ENCODE measurements around the gene TTF2.

TTF2 gene

GRCh38 chr1:117033772-117034171 is 26.4 kb upstream of the TTF2 start:
- H3K36me3 Mint-ChIP-seq = no peaks in the 10 kb centered on the region
- H3K4me3 Mint-ChIP-seq = no peak overlapping the region
- H3K27ac Mint-ChIP-seq = no peak overlapping the region
- no peak for ATAC-seq
- H3K9me3 Mint-ChIP-seq = no peaks in the 10 kb centered on the region
- no peaks in the 10 kb centered on the region for H3K27me3 Mint-ChIP-seq
- H3K4me1 Mint-ChIP-seq = no peaks in the 10 kb centered on the region

GRCh38 chr1:117034791-117035290 is 25.3 kb upstream of the TTF2 start:
- no peak overlapping the region for H3K27ac Mint-ChIP-seq
- H3K36me3 Mint-ChIP-seq = no peaks in the 10 kb centered on the region
- no peak overlapping the region for H3K4me3 Mint-ChIP-seq
- H3K27me3 Mint-ChIP-seq = no peaks in the 10 kb centered on the region
- no peaks in the 10 kb centered on the region for H3K4me1 Mint-ChIP-seq
- H3K9me3 Mint-ChIP-seq = no peaks in the 10 kb centered on the region
- no peak for ATAC-seq

GRCh38 chr1:117036018-117036461 is 24.1 kb upstream of the TTF2 start:
- Mint-ChIP-seq H3K9me3 (no peaks in the 10 kb centered on the region), H3K27me3 (no peaks in the 10 kb centered on the region), H3K4me3 (no peak overlapping the region), H3K36me3 (no peaks in the 10 kb centered on the region), H3K27ac (no peak overlapping the region), H3K4me1 (no peaks in the 10 kb centered on the region)
- no peak for ATAC-seq

GRCh38 chr1:117037802-117038201 is 22.3 kb upstream of the TTF2 start:
- Mint-ChIP-seq H3K27ac (no peak overlapping the region), H3K4me1 (no peaks in the 10 kb centered on the region), H3K27me3 (no peaks in the 10 kb centered on the region), H3K4me3 (no peak overlapping the region), H3K9me3 (no peaks in the 10 kb centered on the region), H3K36me3 (no peaks in the 10 kb centered on the region)
- ATAC-seq = no peak

- ATAC-seq = no peak
- Mint-ChIP-seq H3K36me3 (no peaks in the 10 kb centered on the region), H3K4me3 (no peak overlapping the region), H3K9me3 (no peaks in the 10 kb centered on the region), H3K4me1 (no peaks in the 10 kb centered on the region), H3K27me3 (no peaks in the 10 kb centered on the region), H3K27ac (no peak overlapping the region)
Observed at GRCh38 chr1:117038236-117038635, 21.9 kb upstream of the TTF2 start.

GRCh38 chr1:117044217-117044616 is 15.9 kb upstream of the TTF2 start:
- Mint-ChIP-seq H3K27ac (no peak overlapping the region), H3K27me3 (no peaks in the 10 kb centered on the region), H3K9me3 (no peaks in the 10 kb centered on the region), H3K4me3 (no peak overlapping the region), H3K4me1 (peaks cover 10% of the 10 kb centered on the region), H3K36me3 (no peaks in the 10 kb centered on the region)
- ATAC-seq = no peak

GRCh38 chr1:117045644-117046043 is 14.5 kb upstream of the TTF2 start:
- H3K9me3 Mint-ChIP-seq = no peaks in the 10 kb centered on the region
- peaks cover 24% of the 10 kb centered on the region for H3K4me1 Mint-ChIP-seq
- H3K27ac Mint-ChIP-seq = no peak overlapping the region
- no peaks in the 10 kb centered on the region for H3K27me3 Mint-ChIP-seq
- no peaks in the 10 kb centered on the region for H3K36me3 Mint-ChIP-seq
- no peak for ATAC-seq
- H3K4me3 Mint-ChIP-seq = no peak overlapping the region

- H3K4me1 Mint-ChIP-seq = peaks cover 35% of the 10 kb centered on the region
- H3K9me3 Mint-ChIP-seq = no peaks in the 10 kb centered on the region
- no peak overlapping the region for H3K4me3 Mint-ChIP-seq
- no peak overlapping the region for H3K27ac Mint-ChIP-seq
- no peaks in the 10 kb centered on the region for H3K36me3 Mint-ChIP-seq
- H3K27me3 Mint-ChIP-seq = no peaks in the 10 kb centered on the region
- ATAC-seq = no peak
Observed at GRCh38 chr1:117046781-117047180, 13.3 kb upstream of the TTF2 start.

GRCh38 chr1:117047271-117047670 is 12.9 kb upstream of the TTF2 start:
- ATAC-seq = no peak
- Mint-ChIP-seq H3K4me1 (peaks cover 40% of the 10 kb centered on the region), H3K36me3 (no peaks in the 10 kb centered on the region), H3K4me3 (no peak overlapping the region), H3K27me3 (no peaks in the 10 kb centered on the region), H3K9me3 (no peaks in the 10 kb centered on the region), H3K27ac (no peak overlapping the region)

- peak; percentile 52 for ATAC-seq
- Mint-ChIP-seq H3K9me3 (no peaks in the 10 kb centered on the region), H3K27me3 (no peaks in the 10 kb centered on the region), H3K4me1 (peaks cover 41% of the 10 kb centered on the region), H3K4me3 (no peak overlapping the region), H3K36me3 (no peaks in the 10 kb centered on the region), H3K27ac (peak overlapping the region; percentile 75)
Observed at GRCh38 chr1:117049857-117050256, 10.3 kb upstream of the TTF2 start.

- H3K27me3 Mint-ChIP-seq = no peaks in the 10 kb centered on the region
- peak; percentile 78 for ATAC-seq
- no peaks in the 10 kb centered on the region for H3K9me3 Mint-ChIP-seq
- H3K4me1 Mint-ChIP-seq = peaks cover 41% of the 10 kb centered on the region
- peak overlapping the region; percentile 75 for H3K27ac Mint-ChIP-seq
- no peaks in the 10 kb centered on the region for H3K36me3 Mint-ChIP-seq
- H3K4me3 Mint-ChIP-seq = peak overlapping the region; percentile 74
Observed at GRCh38 chr1:117051224-117052064, 8.7 kb upstream of the TTF2 start.

- Mint-ChIP-seq H3K27ac (no peak overlapping the region), H3K27me3 (no peaks in the 10 kb centered on the region), H3K4me3 (no peak overlapping the region), H3K9me3 (no peaks in the 10 kb centered on the region), H3K36me3 (no peaks in the 10 kb centered on the region), H3K4me1 (peaks cover 38% of the 10 kb centered on the region)
- no peak for ATAC-seq
Observed at GRCh38 chr1:117054068-117054467, 6.1 kb upstream of the TTF2 start.

- Mint-ChIP-seq H3K27me3 (no peaks in the 10 kb centered on the region), H3K27ac (no peak overlapping the region), H3K36me3 (peaks cover 8% of the 10 kb centered on the region), H3K4me1 (peaks cover 32% of the 10 kb centered on the region), H3K4me3 (no peak overlapping the region), H3K9me3 (no peaks in the 10 kb centered on the region)
- ATAC-seq = no peak
Observed at GRCh38 chr1:117058810-117059209, 1.3 kb upstream of the TTF2 start.

GRCh38 chr1:117059334-117059677 is 820 bp upstream of the TTF2 start:
- no peaks in the 10 kb centered on the region for H3K27me3 Mint-ChIP-seq
- H3K36me3 Mint-ChIP-seq = peaks cover 11% of the 10 kb centered on the region
- peak; percentile 65 for ATAC-seq
- H3K4me3 Mint-ChIP-seq = no peak overlapping the region
- no peak overlapping the region for H3K27ac Mint-ChIP-seq
- H3K9me3 Mint-ChIP-seq = no peaks in the 10 kb centered on the region
- peaks cover 32% of the 10 kb centered on the region for H3K4me1 Mint-ChIP-seq

GRCh38 chr1:117060441-117061317 is 553 bp downstream of the TTF2 start:
- Mint-ChIP-seq H3K27ac (no peak overlapping the region), H3K9me3 (no peaks in the 10 kb centered on the region), H3K4me3 (no peak overlapping the region), H3K4me1 (peaks cover 32% of the 10 kb centered on the region), H3K36me3 (peaks cover 14% of the 10 kb centered on the region), H3K27me3 (no peaks in the 10 kb centered on the region)
- peak; percentile 9 for ATAC-seq
